ENCODE results near the gene CMTM3.

DNA sequence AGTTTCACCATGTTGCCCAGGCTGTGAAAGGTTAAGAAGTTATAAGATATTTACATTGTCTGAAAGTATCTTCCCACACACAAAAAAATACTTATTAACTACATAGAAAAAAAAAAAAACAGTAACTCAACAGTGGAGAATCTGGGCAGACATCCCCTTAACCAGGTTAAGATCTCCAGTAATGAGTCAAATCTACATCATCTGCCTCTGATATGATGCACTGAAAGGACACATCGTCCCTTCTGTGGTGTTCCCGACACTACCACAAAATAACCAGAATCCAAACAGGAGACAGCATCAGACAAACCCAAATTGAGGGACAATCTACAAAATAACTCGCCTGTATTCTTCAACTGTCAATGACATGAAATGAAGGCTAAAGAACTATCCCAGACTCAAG, 52.0 kb downstream of the CMTM3 start:
- no peak for TF ChIP-seq CTCF (IDR thresholded peaks at IDR 0.05 in 8 of 11, conservative IDR thresholded peaks at IDR 0.05 in 3 of 11)
- no peak for TF ChIP-seq POLR2AphosphoS5 (IDR thresholded peaks at IDR 0.05)
